GOT3 (cell line): ENCODE results near the gene MCF2L2.
"Not testable (repeated sequence)": the region's sequence is repeated elsewhere in the genome, so short reads cannot be mapped to it uniquely, and the experiment has no call there.

Experiments
- DNase-seq: peaks from one replicate; lab custom pipeline; 2025; ENCODE audit warnings: mixed read lengths; lab: John Stamatoyannopoulos, UW

The MCF2L2 gene

DNA sequence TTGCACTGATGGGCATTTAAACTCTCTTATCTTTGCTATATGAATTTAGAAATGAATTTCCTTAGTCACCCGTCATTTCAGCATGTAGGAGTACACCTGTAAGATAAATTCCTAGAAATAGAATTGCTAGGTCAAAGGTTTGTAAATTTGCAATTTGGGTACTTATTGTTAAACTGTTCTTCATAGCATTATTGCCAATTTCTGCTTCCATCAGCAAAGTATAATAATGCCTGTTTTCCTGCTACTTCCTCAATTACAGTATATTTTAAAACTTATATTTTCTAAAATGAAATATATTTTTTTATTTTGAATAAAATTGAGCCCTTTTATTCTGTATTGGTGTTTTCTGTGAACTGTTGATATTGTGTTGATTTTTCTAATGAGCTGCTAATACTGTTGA lies 16.3 kb upstream of the MCF2L2 start:
- no peak for DNase-seq

DNA sequence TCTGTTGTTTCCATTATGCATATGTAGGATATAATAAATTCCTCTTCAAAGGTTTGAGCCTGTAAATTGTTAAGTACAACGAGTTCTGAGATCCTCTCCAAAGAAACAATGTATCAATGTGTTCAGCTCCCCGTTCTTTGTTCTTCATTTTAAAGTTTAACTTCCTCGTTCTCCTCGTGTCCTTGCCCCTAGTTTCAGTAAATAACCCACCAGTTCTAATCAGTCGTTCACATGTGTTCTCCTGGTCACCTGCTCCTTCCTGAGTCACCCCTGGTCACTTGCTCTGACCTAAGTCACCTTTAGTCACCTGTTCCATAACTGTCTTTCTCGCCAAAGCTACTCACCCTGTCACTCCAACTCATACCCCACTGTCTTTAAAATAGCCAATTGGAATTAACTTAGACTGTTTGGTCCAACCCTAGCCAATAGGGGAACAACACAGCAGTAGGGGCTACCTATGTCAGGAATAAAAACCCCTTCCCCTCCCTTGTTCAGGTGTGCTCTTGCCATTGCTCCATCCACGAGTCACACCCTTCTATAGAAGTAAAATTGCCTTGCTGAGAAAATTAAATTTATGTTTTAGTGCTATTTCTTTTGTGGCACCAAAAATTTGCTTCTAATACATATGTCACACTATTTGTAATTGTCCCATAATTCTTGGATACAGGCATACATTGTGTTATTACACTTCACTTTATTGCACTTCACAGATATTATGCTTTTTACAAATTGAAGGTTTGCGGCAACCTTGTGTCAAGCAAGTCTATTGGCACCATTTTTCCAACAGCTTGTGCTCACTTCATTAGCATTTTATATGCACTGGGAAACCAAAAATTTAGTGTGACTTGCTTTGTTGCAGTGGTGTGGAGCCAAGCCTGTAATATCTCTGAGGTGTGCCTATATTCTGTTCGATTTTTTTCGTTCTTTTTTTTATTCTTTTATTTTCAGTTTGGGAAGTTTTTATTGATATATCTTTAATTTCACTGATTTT lies 15.3 kb upstream of the MCF2L2 start:
- no peak for DNase-seq

DNA sequence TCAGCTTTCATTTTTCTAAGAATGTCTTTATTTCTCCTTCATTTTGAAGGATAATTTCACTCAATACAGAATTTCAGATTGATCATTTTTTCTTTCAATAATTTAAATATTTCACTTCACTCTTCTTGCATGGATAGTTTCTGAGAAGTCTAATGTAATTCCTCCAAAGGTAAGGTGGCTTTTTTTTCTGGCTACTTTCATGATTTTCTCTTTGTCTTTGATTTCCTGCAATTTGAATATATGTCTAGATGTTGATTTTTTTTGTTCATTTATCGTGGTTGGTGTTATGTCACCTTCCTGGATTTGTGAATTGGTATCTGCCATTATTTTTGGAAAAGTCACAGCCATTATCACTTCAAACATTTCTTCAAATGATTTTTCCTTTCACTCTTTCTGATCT lies 14.6 kb upstream of the MCF2L2 start:
- no peak for DNase-seq

DNA sequence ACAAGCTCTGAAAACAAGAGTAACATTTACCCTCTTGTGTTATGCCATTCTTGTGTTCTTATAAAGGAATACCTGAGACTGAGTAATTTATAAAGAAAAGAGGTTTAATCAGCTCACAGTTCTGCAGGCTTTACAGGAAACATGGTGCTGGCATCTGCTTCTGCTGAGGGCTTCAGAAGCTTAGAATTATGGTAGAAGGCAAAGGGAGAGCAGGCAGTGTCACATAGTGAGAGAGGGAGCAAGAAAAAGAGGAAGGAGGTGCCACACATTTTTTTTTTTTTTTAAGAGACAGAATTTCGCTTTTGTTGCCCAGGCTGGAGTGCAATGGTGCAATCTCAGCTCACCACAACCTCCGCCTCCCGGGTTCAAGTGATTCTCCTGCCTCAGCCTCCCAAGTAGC lies 12.1 kb upstream of the MCF2L2 start:
- DNase-seq, result not testable (repeated sequence)

DNA sequence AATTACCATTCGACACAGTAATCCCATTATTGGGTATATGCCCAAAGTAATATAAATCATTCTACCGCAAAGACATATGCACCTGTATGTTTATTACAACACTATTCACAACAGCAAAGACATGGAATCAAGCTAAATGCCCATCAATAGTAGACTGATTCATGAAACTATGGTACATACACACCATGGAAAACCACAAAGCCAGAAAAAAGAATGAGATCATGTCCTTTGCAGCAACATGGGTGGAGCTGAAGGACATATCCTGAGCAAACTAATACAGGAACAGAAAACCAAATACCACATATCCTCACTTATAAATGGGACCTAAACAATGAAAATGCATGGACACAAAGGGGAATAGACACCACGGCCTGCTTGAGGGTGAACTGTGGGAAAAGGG lies 11.1 kb upstream of the MCF2L2 start:
- no peak for DNase-seq

DNA sequence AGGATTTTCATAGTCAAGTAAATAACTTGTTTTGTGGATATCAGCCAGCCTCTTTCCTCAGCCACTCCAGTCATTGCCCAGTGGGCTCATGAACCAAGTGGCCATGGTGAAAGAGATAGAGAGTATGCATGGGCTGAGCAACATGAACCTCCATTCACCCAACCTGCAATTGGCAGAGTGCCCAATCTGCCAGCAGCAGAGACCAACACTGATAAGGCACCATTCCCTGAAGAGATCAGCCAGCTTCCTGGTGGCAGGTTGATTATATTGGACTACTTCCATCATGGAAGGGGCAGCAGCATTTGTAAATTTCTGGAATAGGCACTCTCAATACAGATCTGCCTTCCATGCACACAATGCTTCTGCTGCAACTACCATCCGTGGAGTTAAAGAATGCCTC lies 10.3 kb upstream of the MCF2L2 start:
- no peak for DNase-seq

DNA sequence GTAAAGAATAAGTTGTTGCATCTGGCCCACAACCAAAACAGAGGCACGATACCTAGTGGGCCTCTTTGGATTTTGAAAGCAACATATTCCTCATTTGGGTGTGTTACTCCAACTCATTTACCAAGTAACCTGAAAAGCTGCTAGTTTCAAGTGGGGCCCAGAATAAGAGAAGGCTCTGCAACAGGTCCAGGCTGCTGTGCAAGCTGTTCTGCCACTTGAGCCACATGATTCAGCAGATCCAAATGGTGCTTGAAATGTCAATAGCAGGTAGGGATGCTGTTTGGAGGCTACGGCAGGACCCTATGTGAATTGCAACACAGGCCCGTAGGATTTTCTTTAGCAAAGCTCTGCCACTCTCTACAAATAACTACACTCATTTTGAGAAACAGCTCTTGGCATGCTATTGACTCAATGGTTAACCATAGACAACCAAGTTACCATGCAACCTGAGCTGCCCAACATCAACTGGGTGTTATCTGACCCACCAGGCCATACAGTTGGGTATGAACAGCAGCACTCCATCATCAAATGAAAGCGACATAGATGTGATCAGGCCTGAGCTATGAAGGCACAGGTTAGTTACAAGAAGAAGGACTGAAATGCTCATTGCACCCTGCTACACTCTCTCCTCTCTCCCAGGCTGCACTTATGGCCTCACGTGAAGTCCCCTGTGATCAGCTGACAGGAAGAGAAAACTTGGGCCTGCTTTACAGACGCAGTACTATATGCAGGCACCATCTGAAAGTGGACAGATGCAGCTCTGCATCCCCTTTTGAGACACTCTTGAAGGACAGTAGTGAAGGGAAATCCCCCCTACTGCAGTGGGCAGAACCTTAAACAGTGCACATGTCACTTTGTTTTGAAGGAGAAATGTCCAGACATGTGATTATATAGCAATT lies 9.5 kb upstream of the MCF2L2 start:
- no peak for DNase-seq

DNA sequence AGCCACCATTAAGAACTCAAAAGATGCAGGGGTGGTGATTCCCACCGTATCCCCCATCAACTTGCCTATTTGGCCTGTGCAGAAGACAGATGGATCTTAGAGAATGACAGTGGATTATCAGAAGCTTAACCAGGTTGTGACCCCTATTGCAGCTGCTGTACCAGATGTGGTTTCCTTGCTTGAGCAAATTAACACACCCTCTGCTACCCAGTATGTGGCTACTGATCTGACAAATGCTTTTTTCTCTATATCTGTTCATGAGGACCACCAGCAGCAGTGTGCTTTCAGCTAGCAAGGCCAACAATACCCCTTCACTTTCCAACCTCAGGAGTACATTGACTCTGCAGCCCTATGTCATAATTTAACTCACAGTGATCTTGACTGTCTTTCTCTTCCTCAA lies 8.6 kb upstream of the MCF2L2 start:
- DNase-seq, result no peak

DNA sequence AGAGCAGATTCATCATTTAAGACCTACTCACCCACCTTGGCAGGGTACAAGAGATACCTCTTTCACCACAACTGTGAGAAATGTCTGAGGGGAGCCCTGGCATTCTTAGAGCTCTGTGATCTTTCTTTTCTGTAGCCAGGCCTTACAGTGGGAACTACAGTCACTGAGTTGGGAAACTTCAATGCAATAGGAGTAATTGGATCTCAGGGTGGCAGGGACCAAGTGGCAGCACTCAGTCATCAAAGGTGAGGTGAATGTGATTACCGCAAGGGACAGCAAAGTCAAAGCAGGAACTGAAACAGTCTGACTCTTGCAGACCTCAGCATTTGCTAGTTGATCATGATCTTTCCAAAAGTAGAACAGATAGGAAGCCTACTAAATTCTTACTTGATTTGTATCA lies 7.2 kb upstream of the MCF2L2 start:
- DNase-seq, result no peak

DNA sequence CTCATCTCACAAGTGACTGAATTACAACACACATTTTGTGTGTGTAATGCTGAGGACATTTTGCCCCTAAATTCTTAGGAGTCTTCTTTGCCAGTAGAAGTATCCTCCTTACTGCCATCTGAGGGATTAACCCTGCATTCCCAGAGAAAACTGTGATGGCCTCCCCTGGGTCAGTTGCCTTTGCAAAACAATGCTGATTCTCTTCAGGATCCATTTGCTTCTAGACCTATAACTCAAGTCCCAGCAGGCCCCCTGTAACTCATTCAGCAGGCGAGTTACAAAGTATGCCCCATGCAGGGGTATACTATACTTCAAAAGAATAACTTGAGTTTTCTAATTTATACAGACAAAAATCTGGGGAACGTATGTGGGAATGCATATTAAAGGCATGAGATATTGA lies 6.6 kb upstream of the MCF2L2 start:
- no peak for DNase-seq

DNA sequence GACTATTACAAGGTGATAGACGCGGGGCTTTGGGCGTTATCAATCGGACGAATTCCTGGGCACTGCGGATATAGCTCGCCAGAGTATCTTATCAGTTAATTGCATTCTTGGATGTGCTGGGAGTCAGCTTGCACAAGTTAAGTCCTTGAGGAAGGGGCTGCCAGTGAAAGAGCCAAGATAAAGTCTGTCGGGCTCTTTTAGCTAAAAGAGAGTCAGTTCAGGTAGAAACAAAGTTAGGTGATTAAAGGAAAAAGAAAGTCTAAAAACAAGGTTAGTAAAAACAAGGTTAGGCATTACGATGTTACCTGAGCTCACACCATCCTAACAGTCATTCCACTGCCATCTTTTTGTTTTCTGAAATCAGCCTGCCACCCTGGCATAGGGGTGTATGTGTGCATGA lies 6.1 kb upstream of the MCF2L2 start:
- DNase-seq, result no peak

DNA sequence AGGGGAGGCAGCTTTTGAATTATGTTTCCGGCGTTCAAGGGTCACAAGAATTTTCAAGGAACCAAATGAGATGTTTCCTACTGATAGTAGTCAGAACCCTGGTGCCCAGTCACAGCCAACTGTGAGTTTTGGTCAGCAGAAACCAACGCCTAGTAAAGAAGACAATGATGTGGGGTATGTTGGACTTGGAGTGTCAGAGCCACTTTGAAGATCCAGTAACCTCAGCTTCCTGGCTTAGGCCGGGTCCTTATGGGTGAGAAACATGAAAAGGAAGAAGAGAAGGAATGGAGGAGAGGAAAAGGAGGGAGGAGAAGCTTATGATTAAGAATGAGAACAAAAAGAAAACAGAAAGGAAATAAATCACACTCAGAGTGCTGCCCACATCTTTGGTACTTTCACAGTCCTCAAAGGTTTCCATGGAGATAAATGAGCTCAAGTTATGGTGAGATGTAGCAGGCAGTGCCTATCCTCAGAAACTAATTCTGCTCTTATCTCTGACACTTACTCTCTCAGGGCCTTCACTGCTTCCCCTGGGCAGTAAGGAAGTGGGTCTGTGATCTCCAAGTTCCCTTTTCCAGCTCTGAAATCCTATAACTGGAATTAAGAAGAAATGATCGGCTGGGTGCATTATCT lies 2.0 kb upstream of the MCF2L2 start:
- DNase-seq, result no peak

DNA sequence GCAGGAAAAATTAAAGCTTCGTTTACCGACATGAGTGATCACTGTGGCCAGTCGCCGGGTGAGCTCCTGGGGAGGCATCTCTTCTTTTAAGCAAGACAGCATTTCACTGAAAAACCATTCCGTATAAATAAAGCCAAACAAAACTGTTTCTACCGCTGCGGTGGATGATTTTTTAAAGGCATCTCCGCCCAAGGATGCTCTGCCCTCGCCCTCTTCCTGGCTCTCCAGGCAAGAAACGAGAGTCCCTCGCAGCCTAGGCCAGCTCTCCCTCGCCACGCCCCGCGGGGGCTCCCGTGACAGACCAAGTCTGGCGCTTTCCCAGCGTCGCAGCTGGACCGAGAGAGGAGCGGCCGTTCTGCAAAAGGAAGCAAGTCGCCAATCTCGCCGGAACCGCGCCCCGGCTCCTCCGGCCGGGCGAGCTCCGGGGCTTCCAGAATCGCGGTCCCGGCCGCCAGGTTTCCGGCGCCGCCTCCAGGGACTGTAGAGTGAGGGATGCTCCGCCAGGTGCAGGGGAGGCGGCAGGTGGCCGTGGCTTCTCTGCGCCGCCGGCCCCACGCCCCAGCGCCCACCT lies 458 bp downstream of the MCF2L2 start:
- DNase-seq, result no peak

DNA sequence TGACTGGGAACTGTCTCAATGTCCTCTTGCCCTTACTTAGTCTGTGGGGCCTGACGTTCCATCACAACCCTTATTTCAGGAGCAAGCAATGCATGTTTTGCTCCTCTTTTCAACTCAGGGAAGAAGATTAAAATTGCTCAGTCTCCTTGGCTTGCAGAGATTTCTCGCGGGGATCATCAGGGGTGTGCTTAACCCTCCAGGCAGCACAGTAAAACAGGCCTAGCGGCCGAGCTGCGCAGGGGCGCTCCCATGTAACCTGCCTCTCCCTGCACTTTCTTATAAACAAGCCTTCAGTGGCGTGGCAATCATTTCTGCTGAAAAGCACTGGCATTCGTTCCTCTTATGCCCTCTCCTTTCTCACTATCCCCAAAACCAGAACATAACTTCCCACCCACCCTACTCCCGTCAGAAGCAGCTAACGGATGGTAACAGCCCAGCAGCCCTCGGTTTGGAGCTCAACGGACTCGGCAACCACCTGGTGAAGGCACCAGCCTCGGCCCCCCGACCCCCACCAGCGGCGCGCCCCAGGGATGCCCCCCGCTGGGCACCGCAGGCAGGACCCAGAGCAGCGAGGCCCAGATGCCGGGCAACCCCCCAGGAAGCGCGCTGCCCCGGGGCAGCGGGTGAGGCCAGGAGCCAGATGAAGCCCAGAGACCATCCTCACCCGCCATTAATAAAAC lies 1.1 kb downstream of the MCF2L2 start:
- no peak for DNase-seq

DNA sequence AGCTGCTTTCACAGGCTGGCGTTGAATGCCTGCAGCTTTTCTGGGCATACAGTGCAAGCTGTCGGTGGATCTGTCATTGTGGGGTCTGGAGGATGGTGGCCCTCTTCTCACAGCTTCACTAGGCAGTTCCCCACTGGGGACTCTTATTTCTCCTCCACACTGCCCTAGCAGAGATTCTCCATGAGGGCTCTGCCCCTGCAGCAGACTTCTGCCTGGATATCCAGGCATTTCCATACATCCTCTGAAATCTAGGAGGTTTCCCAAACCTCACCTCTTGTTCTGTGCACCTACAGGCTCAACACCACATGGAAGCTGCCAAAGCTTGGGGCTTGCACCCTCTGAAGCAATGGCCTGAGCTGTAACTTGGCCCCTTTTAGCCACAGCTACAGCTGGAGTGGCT lies 9.6 kb downstream of the MCF2L2 start:
- not testable (repeated sequence) for DNase-seq

DNA sequence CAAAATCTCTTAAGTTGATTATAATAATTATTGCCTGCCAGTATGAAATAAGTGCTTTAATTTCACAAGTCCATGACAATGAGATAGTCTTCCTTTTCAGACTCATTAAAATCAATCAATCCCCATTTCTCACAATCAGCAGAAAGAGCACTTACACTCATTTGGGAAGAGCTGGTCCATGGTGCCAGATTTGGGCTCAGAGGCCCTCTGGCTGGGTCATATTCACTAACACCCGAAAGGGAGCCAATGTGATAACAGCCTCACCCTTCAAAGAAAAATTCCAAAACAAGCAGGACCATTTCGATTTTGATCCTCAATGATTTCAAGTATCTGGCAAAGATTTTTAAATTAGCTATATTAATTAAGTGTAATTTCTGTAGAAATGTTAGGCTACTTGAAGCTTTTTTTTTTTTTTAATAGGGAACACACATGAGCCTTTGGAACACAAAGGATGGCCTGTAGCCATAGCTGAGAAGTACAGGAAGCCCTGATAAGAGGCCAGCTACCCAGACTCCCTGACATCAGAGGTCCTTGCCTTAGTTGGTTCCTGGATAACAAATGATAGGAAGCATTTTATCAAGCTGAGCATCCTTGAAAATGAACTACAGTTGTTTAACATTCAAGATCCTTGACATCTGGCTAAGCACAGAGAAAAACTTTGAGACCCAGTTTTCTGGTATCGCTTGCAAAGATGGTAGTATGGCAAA lies 17.1 kb downstream of the MCF2L2 start:
- DNase-seq, result no peak

DNA sequence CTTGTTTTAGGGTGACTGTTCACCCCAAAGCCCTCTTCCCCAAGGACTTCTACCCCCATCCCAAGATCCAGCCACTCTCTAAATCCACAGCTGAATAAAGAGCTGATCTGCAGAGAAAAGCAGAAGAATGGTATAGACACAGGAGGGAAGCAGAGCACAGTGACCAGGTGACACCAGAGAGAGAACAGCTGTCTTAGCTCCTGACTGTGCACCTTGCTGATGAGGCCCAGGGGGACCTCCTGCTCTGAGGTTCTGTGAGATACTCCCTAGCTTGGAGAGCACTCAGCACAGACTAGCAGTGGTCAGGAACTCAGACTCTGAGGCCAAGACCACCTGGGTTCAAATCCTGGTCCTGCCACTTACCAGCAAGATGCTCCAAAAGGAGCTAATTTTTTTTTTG lies 17.7 kb downstream of the MCF2L2 start:
- DNase-seq, result no peak

DNA sequence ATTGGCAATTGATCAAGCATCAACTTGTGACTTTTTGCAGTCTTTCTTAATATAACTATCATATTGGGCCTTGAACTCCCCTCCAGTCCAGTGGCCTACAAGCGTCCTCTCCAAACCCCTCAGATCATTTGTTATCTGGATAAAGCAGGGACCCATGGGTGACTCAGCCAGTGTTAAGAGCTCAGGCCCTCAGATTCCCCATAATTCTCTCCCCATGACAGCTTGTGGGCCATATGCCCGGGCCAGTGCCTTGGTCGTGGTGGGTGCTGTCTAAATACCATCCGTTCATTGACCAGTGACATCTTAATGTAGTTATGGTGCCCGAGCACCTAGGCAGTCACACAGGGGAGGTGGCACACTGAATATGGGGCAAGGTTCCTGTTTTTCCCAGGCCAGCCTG lies 18.1 kb downstream of the MCF2L2 start:
- DNase-seq, result no peak

DNA sequence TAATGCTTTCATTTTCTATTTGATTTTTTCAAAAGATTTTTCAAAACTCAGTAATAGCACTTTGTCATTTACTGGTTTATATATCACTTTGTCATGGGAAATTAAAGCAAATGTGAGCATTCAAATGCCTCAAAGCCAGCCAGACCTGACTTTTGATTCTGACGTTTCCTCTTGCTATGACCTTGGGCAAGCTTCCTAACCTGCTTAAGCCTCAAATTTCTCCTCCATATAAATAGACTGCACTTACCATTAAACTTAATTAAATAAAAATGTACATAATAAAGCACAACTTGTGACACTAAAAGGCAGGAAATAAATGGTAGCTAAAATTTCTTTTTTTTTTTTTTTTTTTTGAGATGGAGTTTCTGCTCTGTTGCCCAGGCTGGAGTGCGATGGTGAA lies 19.2 kb downstream of the MCF2L2 start:
- no peak for DNase-seq

DNA sequence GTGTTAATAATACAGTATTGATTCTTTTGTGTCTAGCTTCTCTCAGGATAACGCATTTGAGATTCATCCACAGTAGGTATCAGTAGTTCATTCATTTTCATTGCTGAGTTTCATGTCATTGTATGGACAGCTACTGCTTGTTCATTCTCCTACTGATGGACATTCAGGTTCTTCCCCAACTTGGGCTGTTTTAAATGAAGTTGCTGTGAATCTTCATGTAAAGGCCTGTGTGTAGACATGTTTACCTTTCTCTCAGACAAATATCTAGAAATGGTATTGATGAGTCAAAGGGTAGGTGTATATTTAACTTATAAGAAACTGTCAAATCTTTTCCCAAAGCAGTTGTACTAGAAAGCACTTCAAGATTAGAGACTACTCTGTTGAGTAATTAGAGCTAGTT lies 26.7 kb downstream of the MCF2L2 start:
- no peak for DNase-seq

DNA sequence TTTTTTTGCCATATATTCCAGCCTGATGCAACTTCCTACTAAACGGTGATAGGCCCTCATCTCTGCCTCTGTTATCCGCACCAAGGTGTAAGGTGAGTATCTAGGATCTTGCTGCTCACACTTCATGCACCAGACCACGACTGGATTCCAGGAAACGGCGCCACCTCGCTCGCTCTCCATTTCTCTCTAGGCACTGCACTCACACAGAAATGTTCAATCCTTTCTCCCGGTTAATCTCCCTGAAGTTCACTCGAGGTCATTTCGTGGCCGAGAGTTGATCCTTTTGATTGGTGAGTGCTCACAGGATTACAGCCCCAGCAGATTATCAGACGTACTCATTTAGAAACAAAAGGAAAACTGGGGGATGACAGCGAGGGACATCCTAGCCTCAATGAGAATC lies 28.1 kb downstream of the MCF2L2 start:
- DNase-seq, result no peak
